ENCODE results near the gene LTA.

The LTA gene
- total RNA-seq, result 17.6 to 25.6 (median 21.1) reads per million in 4 donors

- peak; percentile 61 to 84 (median 71) for DNase-seq
Measured at GRCh38 chr6:31572041-31572911, at the start of gene LTA. TSS of gene LTA (plus strand) at chr6:31572289. CDS start at chr6:31572743, 454 bp downstream.

- no peak for DNase-seq
Measured at GRCh38 chr6:31525553-31525931, 46.5 kb upstream of the LTA start.

GRCh38 chr6:31525932-31526591, 46.0 kb upstream of the LTA start:
- DNase-seq, result no peak

- DNase-seq, result no peak
Measured at GRCh38 chr6:31528307-31528777, 43.7 kb upstream of the LTA start.

- DNase-seq, result no peak
Measured at GRCh38 chr6:31528821-31529328, 43.2 kb upstream of the LTA start, which contains the start of gene MCCD1. TSS of gene MCCD1 (plus strand) at chr6:31528962. CDS start at chr6:31529015, 53 bp downstream.

GRCh38 chr6:31529329-31530150, 42.5 kb upstream of the LTA start:
- no peak for DNase-seq

GRCh38 chr6:31530659-31531058, 41.4 kb upstream of the LTA start:
- no peak for DNase-seq

- no peak for DNase-seq
Measured at GRCh38 chr6:31531162-31531561, 40.9 kb upstream of the LTA start.

GRCh38 chr6:31531771-31532643, 40.1 kb upstream of the LTA start:
- DNase-seq, result no peak

- DNase-seq, result no peak
Measured at GRCh38 chr6:31532644-31533454, 39.2 kb upstream of the LTA start.

- no peak for DNase-seq
Measured at GRCh38 chr6:31533455-31533841, 38.6 kb upstream of the LTA start.

GRCh38 chr6:31534011-31534410, 38.1 kb upstream of the LTA start:
- DNase-seq, result no peak

GRCh38 chr6:31534521-31535040, 37.5 kb upstream of the LTA start:
- no peak for DNase-seq

- no peak for DNase-seq
Measured at GRCh38 chr6:31535538-31536324, 36.4 kb upstream of the LTA start.

GRCh38 chr6:31538805-31539400, 33.2 kb upstream of the LTA start:
- no peak for DNase-seq

- no peak for DNase-seq
Measured at GRCh38 chr6:31540640-31541039, 31.4 kb upstream of the LTA start.

GRCh38 chr6:31541059-31541657, 30.9 kb upstream of the LTA start:
- DNase-seq, result peak; percentile 59 to 77 (median 66)

GRCh38 chr6:31541658-31542521, 30.2 kb upstream of the LTA start, which contains the start of gene DDX39B:
TSS of gene DDX39B (minus strand) at chr6:31542003. CDS start at chr6:31540532, 1,471 bp downstream.
- DNase-seq, result peak; percentile 87 to 98 (median 92)

Data from T-helper 1 cell (primary cell).